ENCODE results near the gene SNAI1.

DNA sequence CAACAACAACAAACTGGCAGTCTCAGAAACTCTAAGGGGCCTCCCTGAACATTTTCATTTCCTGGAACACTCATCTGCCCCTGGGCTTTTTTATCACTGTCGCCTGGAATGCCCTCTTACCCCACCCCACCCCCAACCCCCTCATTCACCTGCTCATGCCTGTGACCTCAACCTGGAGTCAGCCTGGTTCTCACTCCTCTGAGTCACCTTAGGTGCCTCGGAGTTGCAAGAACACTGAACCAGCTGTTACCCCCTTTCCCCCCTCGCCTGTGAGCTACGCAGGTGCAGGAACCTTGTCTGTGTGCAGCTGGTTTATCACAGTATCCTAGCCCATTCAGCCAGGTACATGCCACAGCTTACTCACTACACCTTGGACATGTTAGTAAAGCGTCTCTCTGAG lies 12.8 kb upstream of the SNAI1 start:
- TF ChIP-seq POLR2AphosphoS5 (IDR thresholded peaks at IDR 0.05), result no peak
- TF ChIP-seq, protein P1, sequence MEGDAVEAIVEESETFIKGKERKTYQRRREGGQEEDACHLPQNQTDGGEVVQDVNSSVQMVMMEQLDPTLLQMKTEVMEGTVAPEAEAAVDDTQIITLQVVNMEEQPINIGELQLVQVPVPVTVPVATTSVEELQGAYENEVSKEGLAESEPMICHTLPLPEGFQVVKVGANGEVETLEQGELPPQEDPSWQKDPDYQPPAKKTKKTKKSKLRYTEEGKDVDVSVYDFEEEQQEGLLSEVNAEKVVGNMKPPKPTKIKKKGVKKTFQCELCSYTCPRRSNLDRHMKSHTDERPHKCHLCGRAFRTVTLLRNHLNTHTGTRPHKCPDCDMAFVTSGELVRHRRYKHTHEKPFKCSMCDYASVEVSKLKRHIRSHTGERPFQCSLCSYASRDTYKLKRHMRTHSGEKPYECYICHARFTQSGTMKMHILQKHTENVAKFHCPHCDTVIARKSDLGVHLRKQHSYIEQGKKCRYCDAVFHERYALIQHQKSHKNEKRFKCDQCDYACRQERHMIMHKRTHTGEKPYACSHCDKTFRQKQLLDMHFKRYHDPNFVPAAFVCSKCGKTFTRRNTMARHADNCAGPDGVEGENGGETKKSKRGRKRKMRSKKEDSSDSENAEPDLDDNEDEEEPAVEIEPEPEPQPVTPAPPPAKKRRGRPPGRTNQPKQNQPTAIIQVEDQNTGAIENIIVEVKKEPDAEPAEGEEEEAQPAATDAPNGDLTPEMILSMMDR (IDR thresholded peaks at IDR 0.05), result no peak
- TF ChIP-seq EP300 (IDR thresholded peaks at IDR 0.05), result no peak
- no peak for TF ChIP-seq POLR2A (IDR thresholded peaks at IDR 0.05; ENCODE audit: low read depth)
